OCI-LY7 (cell line): ENCODE results near the gene TMEM214. TPM values are rescaled to one million over a fixed set of nuclear protein-coding genes. Genes with fewer than 3 reads are reported as not detected.

Experiments used
- BruUV-seq: library from RNA; stranded (reverse); fragments of 400-500 nt; replicated peaks from 2 replicates; lab custom pipeline; 2021; lab: Mats Ljungman, UMichigan
- CTCF ChIA-PET: fragments of 300-600 bp; sonication (Branson Sonifier 250); formaldehyde crosslinking; loops from one replicate; lab custom pipeline; 2022; ENCODE audit warnings: antibody characterized with exemption; ENCODE audit not compliant: unreplicated experiment; lab: Charles Lee
- POLR2A ChIA-PET: fragments of 300-600 bp; sonication (Branson Sonifier 250); formaldehyde crosslinking; loops from one replicate; lab custom pipeline; 2022; ENCODE audit warnings: antibody characterized with exemption; lab: Charles Lee
- DNase-seq: peaks from one replicate; pipeline ENCODE4 v3.0.0-alpha.2; 2015; ENCODE audit warnings: low spot score
- H2AFZ ChIP-seq: fragments of 200-600 bp; sonication (generic), shearing (Covaris generic); 2 replicates; pipeline ENCODE4 v1.6.1; 2014; ENCODE audit warnings: mild to moderate bottlenecking, antibody characterized with exemption, low read length, moderate library complexity
- H3K27ac ChIP-seq: fragments of 200-600 bp; sonication (generic); 2 replicates; pipeline ENCODE4 v1.5.1; 2014; ENCODE audit warnings: mixed run types, low read depth, mild to moderate bottlenecking, moderate library complexity, low read length, inconsistent platforms; ENCODE audit not compliant: poor library complexity, severe bottlenecking
- H3K36me3 ChIP-seq: fragments of 200-600 bp; sonication (generic); 2 replicates; pipeline ENCODE4 v1.6.1; 2014; ENCODE audit warnings: mild to moderate bottlenecking, antibody characterized with exemption, low read length, moderate library complexity, mixed read lengths; ENCODE audit not compliant: insufficient read depth
- H3K4me1 ChIP-seq: fragments of 200-600 bp; sonication (generic); 2 replicates; pipeline ENCODE4 v1.5.1; 2014; ENCODE audit warnings: mild to moderate bottlenecking, low read length; ENCODE audit not compliant: insufficient read depth, poor library complexity, severe bottlenecking
- H3K4me2 ChIP-seq: fragments of 200-600 bp; sonication (generic); 2 replicates; pipeline ENCODE4 v1.6.1; 2014; ENCODE audit warnings: mild to moderate bottlenecking, low read length
- H3K4me3 ChIP-seq: fragments of 200-600 bp; sonication (generic); 2 replicates; pipeline ENCODE4 v1.5.1; 2014; ENCODE audit warnings: mild to moderate bottlenecking, low read depth, low read length; ENCODE audit not compliant: poor library complexity, severe bottlenecking
- H3K79me2 ChIP-seq: fragments of 200-600 bp; sonication (generic); 2 replicates; pipeline ENCODE4 v1.6.1; 2016; ENCODE audit warnings: low read depth, mild to moderate bottlenecking, low read length, moderate library complexity, mixed read lengths; ENCODE audit not compliant: insufficient read depth
- H3K9me2 ChIP-seq: fragments of 200-600 bp; sonication (generic); 2 replicates; pipeline ENCODE4 v1.6.1; 2016; ENCODE audit warnings: mild to moderate bottlenecking, low read length, mixed read lengths; ENCODE audit not compliant: insufficient read depth
- H3K9me3 ChIP-seq: fragments of 200-600 bp; sonication (generic); 2 replicates; pipeline ENCODE4 v1.6.1; 2014; ENCODE audit warnings: mild to moderate bottlenecking, mixed run types, low read length, mixed read lengths
- H4K20me1 ChIP-seq: fragments of 200-600 bp; sonication (generic); 2 replicates; pipeline ENCODE4 v1.6.1; 2014; ENCODE audit warnings: mild to moderate bottlenecking, antibody characterized with exemption, low read length, moderate library complexity, mixed read lengths; ENCODE audit not compliant: insufficient read depth
- CTCF ChIP-seq: fragments of 200-600 bp; sonication (generic); conservative IDR thresholded peaks from 2 replicates; pipeline ENCODE4 v1.5.1; 2014; ENCODE audit warnings: mild to moderate bottlenecking, antibody characterized with exemption, low read length, moderate library complexity, mixed read lengths
- EZH2phosphoT487 ChIP-seq: fragments of 200-600 bp; sonication (generic); IDR thresholded peaks from 2 replicates; pipeline ENCODE4 v1.6.1; 2018; ENCODE audit warnings: low read depth, borderline replicate concordance, mild to moderate bottlenecking, mixed run types, antibody characterized with exemption, low read length, moderate library complexity, mixed read lengths
- intact Hi-C: fragments of 100-400 bp; cut with micrococcal nuclease; formaldehyde crosslinking; loops from one replicate; pipeline ENCODE4 v1.10.0; 2022; ENCODE audit not compliant: unreplicated experiment
- total RNA-seq, 2 experiments: library from RNA; depleted of rRNA in 1 of 2; stranded (reverse); fragments of >200 nt in 1 of 2; shearing (Covaris generic) in 1 of 2; gene quantifications; 2 replicates each; pipeline ENCODE4 v1.2.3, GENCODE V29; 2014 to 2022

Gene TMEM214
- total RNA-seq, 2 experiments from 2014 or later = 32.0 to 78.6 TPM

GRCh38 chr2:27058210-27058609 is 25.4 kb downstream of the TMEM214 start:
- no peaks in the 10 kb centered on the region for H3K9me2 ChIP-seq
- no peaks in the 10 kb centered on the region for H3K9me3 ChIP-seq
- H3K27ac ChIP-seq = no peak overlapping the region
- no peaks in the 10 kb centered on the region for H3K4me1 ChIP-seq
- DNase-seq = no peak
- ChIA-PET CTCF (no interaction called here), POLR2A (interaction anchor here (1.1 kb wide), 1 partner anchor 10 kb away, joined by 3 read pairs; no protein-coding TSS in a partner anchor)
- no peak overlapping the region for H3K4me2 ChIP-seq
- no peak overlapping the region for H3K4me3 ChIP-seq
- H2AFZ ChIP-seq = no peak overlapping the region
- H3K79me2 ChIP-seq = no peaks in the 10 kb centered on the region
- H3K36me3 ChIP-seq = peaks cover 82% of the 10 kb centered on the region
- no peak for TF ChIP-seq CTCF
- no peak for TF ChIP-seq EZH2phosphoT487
- intact Hi-C loops = no loop called here
- no TSS peak for BruUV-seq
- H4K20me1 ChIP-seq = no peaks in the 10 kb centered on the region

- ChIA-PET POLR2A (interaction anchor here (1.1 kb wide), 1 partner anchor 9 kb away, joined by 3 read pairs; no protein-coding TSS in a partner anchor), CTCF (no interaction called here)
- H3K4me2 ChIP-seq = no peak overlapping the region
- H2AFZ ChIP-seq = no peak overlapping the region
- no TSS peak for BruUV-seq
- no peaks in the 10 kb centered on the region for H3K4me1 ChIP-seq
- no peaks in the 10 kb centered on the region for H3K79me2 ChIP-seq
- no peaks in the 10 kb centered on the region for H3K9me3 ChIP-seq
- H3K36me3 ChIP-seq = peaks cover 72% of the 10 kb centered on the region
- H3K27ac ChIP-seq = no peak overlapping the region
- H3K4me3 ChIP-seq = no peak overlapping the region
- intact Hi-C loops = no loop called here
- H3K9me2 ChIP-seq = no peaks in the 10 kb centered on the region
- TF ChIP-seq EZH2phosphoT487 (no peak), CTCF (no peak)
- H4K20me1 ChIP-seq = no peaks in the 10 kb centered on the region
- no peak for DNase-seq
These were observed 26.5 kb downstream of the TMEM214 start for GRCh38 chr2:27059141-27059820.

- H3K4me1 ChIP-seq = no peaks in the 10 kb centered on the region
- POLR2A ChIA-PET = no interaction called here
- H3K79me2 ChIP-seq = no peaks in the 10 kb centered on the region
- no peaks in the 10 kb centered on the region for H3K9me2 ChIP-seq
- no peak for DNase-seq
- no peak overlapping the region for H3K4me2 ChIP-seq
- H3K27ac ChIP-seq = no peak overlapping the region
- no peak overlapping the region for H3K4me3 ChIP-seq
- BruUV-seq = no TSS peak
- no peak overlapping the region for H2AFZ ChIP-seq
- TF ChIP-seq EZH2phosphoT487 (no peak), CTCF (no peak)
- intact Hi-C loops = no loop called here
- H3K36me3 ChIP-seq = peaks cover 71% of the 10 kb centered on the region
- CTCF ChIA-PET = no interaction called here
- H3K9me3 ChIP-seq = no peaks in the 10 kb centered on the region
- H4K20me1 ChIP-seq = no peaks in the 10 kb centered on the region
These were observed 27.6 kb downstream of the TMEM214 start for GRCh38 chr2:27060323-27060722.
